ENCODE measurements around the gene SPSB4.
A peak's percentile ranks its signal among the peaks of the same experiment; 100 is the strongest.

SPSB4 gene

GRCh38 chr3:141076797-141077571, 25.8 kb downstream of the SPSB4 start:
- DNase-seq = peak; percentile 86
- Histone ChIP-seq H2BK5ac (ENCODE audit: low read depth, low read length, poor library complexity, severe bottlenecking) (no peak overlapping the region), H3K36me3 (ENCODE audit: control insufficient read depth in 1 of 2, insufficient read depth in 2 of 2, low read depth in 1 of 2, low read length in 2 of 2) (no peaks in the 10 kb centered on the region), H3K4me3 (ENCODE audit: insufficient read depth in 1 of 2, low read depth in 1 of 2, low read length in 2 of 2) (peak overlapping the region; percentile 20 to 77), H4K8ac (ENCODE audit: low read length) (peak overlapping the region; percentile 52), H2BK15ac (ENCODE audit: low read depth, poor library complexity, severe bottlenecking) (no peak overlapping the region), H2AFZ (ENCODE audit: low read depth, low read length) (peak overlapping the region; percentile 30), H3K4ac (ENCODE audit: low read depth in 1 of 2, low read length in 2 of 2) (no peak overlapping the region), H3K27me3 (ENCODE audit: control insufficient read depth in 1 of 2, insufficient read depth in 1 of 2, low read length in 2 of 2) (no peaks in the 10 kb centered on the region), H3K9me3 (ENCODE audit: control insufficient read depth, low read length) (no peaks in the 10 kb centered on the region), H3K9ac (ENCODE audit: low read length) (peak overlapping the region; percentile 83), H3K27ac (ENCODE audit: low read length, poor library complexity, severe bottlenecking) (peak overlapping the region; percentile 5), H2BK120ac (ENCODE audit: low read depth, low read length) (no peak overlapping the region), H3K18ac (ENCODE audit: low read depth in 1 of 2, low read length in 2 of 2) (peak overlapping the region; percentile 1 to 53), H3K79me1 (replicated peaks; ENCODE audit: low read length, poor library complexity, severe bottlenecking) (no peaks in the 10 kb centered on the region), H3K4me1 (ENCODE audit: control insufficient read depth, insufficient read depth, low read depth, low read length) (peaks cover 13% of the 10 kb centered on the region), H2BK12ac (ENCODE audit: low read length in 2 of 2) (no peak overlapping the region), H3K14ac (ENCODE audit: low read length in 2 of 2) (no peak overlapping the region), H3K4me2 (ENCODE audit: low read length, poor library complexity, severe bottlenecking) (peak overlapping the region; percentile 79), H2AK5ac (ENCODE audit: low read length, severe bottlenecking) (no peak overlapping the region), H4K91ac (ENCODE audit: low read length) (no peak overlapping the region), H3K23ac (ENCODE audit: low read length in 2 of 2) (no peak overlapping the region)
- 5% methylated on average over 23 of the region's 23 CpGs for WGBS

- Histone ChIP-seq H3K79me1 (replicated peaks; ENCODE audit: low read length, poor library complexity, severe bottlenecking) (no peaks in the 10 kb centered on the region), H2BK15ac (ENCODE audit: low read depth, poor library complexity, severe bottlenecking) (no peak overlapping the region), H3K4me3 (ENCODE audit: insufficient read depth in 1 of 2, low read depth in 1 of 2, low read length in 2 of 2) (peak overlapping the region in 1 of 2 experiments; percentile 77), H3K9me3 (ENCODE audit: control insufficient read depth, low read length) (no peaks in the 10 kb centered on the region), H2AK5ac (ENCODE audit: low read length, severe bottlenecking) (no peak overlapping the region), H3K36me3 (ENCODE audit: control insufficient read depth in 1 of 2, insufficient read depth in 2 of 2, low read depth in 1 of 2, low read length in 2 of 2) (no peaks in the 10 kb centered on the region), H4K8ac (ENCODE audit: low read length) (no peak overlapping the region), H3K4ac (ENCODE audit: low read depth in 1 of 2, low read length in 2 of 2) (peak overlapping the region in 1 of 2 experiments; percentile 26), H3K27ac (ENCODE audit: low read length, poor library complexity, severe bottlenecking) (peak overlapping the region; percentile 27), H3K4me1 (ENCODE audit: control insufficient read depth, insufficient read depth, low read depth, low read length) (peaks cover 13% of the 10 kb centered on the region), H3K4me2 (ENCODE audit: low read length, poor library complexity, severe bottlenecking) (no peak overlapping the region), H3K14ac (ENCODE audit: low read length in 2 of 2) (no peak overlapping the region), H2BK120ac (ENCODE audit: low read depth, low read length) (no peak overlapping the region), H2BK5ac (ENCODE audit: low read depth, low read length, poor library complexity, severe bottlenecking) (no peak overlapping the region), H4K91ac (ENCODE audit: low read length) (no peak overlapping the region), H3K23ac (ENCODE audit: low read length in 2 of 2) (no peak overlapping the region), H2BK12ac (ENCODE audit: low read length in 2 of 2) (no peak overlapping the region), H3K27me3 (ENCODE audit: control insufficient read depth in 1 of 2, insufficient read depth in 1 of 2, low read length in 2 of 2) (no peaks in the 10 kb centered on the region), H3K18ac (ENCODE audit: low read depth in 1 of 2, low read length in 2 of 2) (peak overlapping the region in 1 of 2 experiments; percentile 71), H2AFZ (ENCODE audit: low read depth, low read length) (no peak overlapping the region), H3K9ac (ENCODE audit: low read length) (peak overlapping the region; percentile 83)
- WGBS = 81% methylated on average over 6 of the region's 6 CpGs
- DNase-seq = no peak
These were observed 26.5 kb downstream of the SPSB4 start for GRCh38 chr3:141077631-141078030.

GRCh38 chr3:141078200-141078599, 27.1 kb downstream of the SPSB4 start:
- Histone ChIP-seq H3K36me3 (ENCODE audit: control insufficient read depth in 1 of 2, insufficient read depth in 2 of 2, low read depth in 1 of 2, low read length in 2 of 2) (no peaks in the 10 kb centered on the region), H3K79me1 (replicated peaks; ENCODE audit: low read length, poor library complexity, severe bottlenecking) (no peaks in the 10 kb centered on the region), H3K9me3 (ENCODE audit: control insufficient read depth, low read length) (no peaks in the 10 kb centered on the region), H2BK12ac (ENCODE audit: low read length in 2 of 2) (no peak overlapping the region), H4K91ac (ENCODE audit: low read length) (no peak overlapping the region), H3K4ac (ENCODE audit: low read depth in 1 of 2, low read length in 2 of 2) (no peak overlapping the region), H2BK15ac (ENCODE audit: low read depth, poor library complexity, severe bottlenecking) (no peak overlapping the region), H2BK120ac (ENCODE audit: low read depth, low read length) (no peak overlapping the region), H4K8ac (ENCODE audit: low read length) (no peak overlapping the region), H3K14ac (ENCODE audit: low read length in 2 of 2) (no peak overlapping the region), H3K23ac (ENCODE audit: low read length in 2 of 2) (no peak overlapping the region), H3K9ac (ENCODE audit: low read length) (no peak overlapping the region), H2AK5ac (ENCODE audit: low read length, severe bottlenecking) (no peak overlapping the region), H3K4me3 (ENCODE audit: insufficient read depth in 1 of 2, low read depth in 1 of 2, low read length in 2 of 2) (no peak overlapping the region), H2AFZ (ENCODE audit: low read depth, low read length) (no peak overlapping the region), H2BK5ac (ENCODE audit: low read depth, low read length, poor library complexity, severe bottlenecking) (no peak overlapping the region), H3K18ac (ENCODE audit: low read depth in 1 of 2, low read length in 2 of 2) (no peak overlapping the region), H3K4me2 (ENCODE audit: low read length, poor library complexity, severe bottlenecking) (no peak overlapping the region), H3K4me1 (ENCODE audit: control insufficient read depth, insufficient read depth, low read depth, low read length) (peaks cover 13% of the 10 kb centered on the region), H3K27me3 (ENCODE audit: control insufficient read depth in 1 of 2, insufficient read depth in 1 of 2, low read length in 2 of 2) (no peaks in the 10 kb centered on the region), H3K27ac (ENCODE audit: low read length, poor library complexity, severe bottlenecking) (no peak overlapping the region)
- no peak for DNase-seq
- 97% methylated on average over 3 of the region's 3 CpGs for WGBS

- Histone ChIP-seq H3K36me3 (ENCODE audit: control insufficient read depth in 1 of 2, insufficient read depth in 2 of 2, low read depth in 1 of 2, low read length in 2 of 2) (no peaks in the 10 kb centered on the region), H2AFZ (ENCODE audit: low read depth, low read length) (no peak overlapping the region), H3K79me1 (replicated peaks; ENCODE audit: low read length, poor library complexity, severe bottlenecking) (no peaks in the 10 kb centered on the region), H2BK120ac (ENCODE audit: low read depth, low read length) (no peak overlapping the region), H2BK5ac (ENCODE audit: low read depth, low read length, poor library complexity, severe bottlenecking) (no peak overlapping the region), H3K4me3 (ENCODE audit: insufficient read depth in 1 of 2, low read depth in 1 of 2, low read length in 2 of 2) (no peak overlapping the region), H2BK15ac (ENCODE audit: low read depth, poor library complexity, severe bottlenecking) (no peak overlapping the region), H3K9ac (ENCODE audit: low read length) (no peak overlapping the region), H3K14ac (ENCODE audit: low read length in 2 of 2) (no peak overlapping the region), H4K8ac (ENCODE audit: low read length) (no peak overlapping the region), H3K23ac (ENCODE audit: low read length in 2 of 2) (no peak overlapping the region), H3K4ac (ENCODE audit: low read depth in 1 of 2, low read length in 2 of 2) (no peak overlapping the region), H3K18ac (ENCODE audit: low read depth in 1 of 2, low read length in 2 of 2) (no peak overlapping the region), H4K91ac (ENCODE audit: low read length) (no peak overlapping the region), H3K4me1 (ENCODE audit: control insufficient read depth, insufficient read depth, low read depth, low read length) (peaks cover 16% of the 10 kb centered on the region), H2BK12ac (ENCODE audit: low read length in 2 of 2) (no peak overlapping the region), H3K27me3 (ENCODE audit: control insufficient read depth in 1 of 2, insufficient read depth in 1 of 2, low read length in 2 of 2) (peaks cover 3% of the 10 kb centered on the region in 2 experiments), H2AK5ac (ENCODE audit: low read length, severe bottlenecking) (no peak overlapping the region), H3K27ac (ENCODE audit: low read length, poor library complexity, severe bottlenecking) (no peak overlapping the region), H3K4me2 (ENCODE audit: low read length, poor library complexity, severe bottlenecking) (no peak overlapping the region), H3K9me3 (ENCODE audit: control insufficient read depth, low read length) (peaks cover 5% of the 10 kb centered on the region)
- DNase-seq = no peak
- WGBS = 93% methylated on average over 3 of the region's 3 CpGs
These were observed 29.3 kb downstream of the SPSB4 start for GRCh38 chr3:141080431-141080830.
